ENCODE data around the gene DLGAP4. TPM values are rescaled to one million over a fixed set of nuclear protein-coding genes. Genes with fewer than 3 reads are reported as not detected.

The DLGAP4 gene
- total RNA-seq, 1 experiment from 2014 or later = 40.3 TPM

DNA sequence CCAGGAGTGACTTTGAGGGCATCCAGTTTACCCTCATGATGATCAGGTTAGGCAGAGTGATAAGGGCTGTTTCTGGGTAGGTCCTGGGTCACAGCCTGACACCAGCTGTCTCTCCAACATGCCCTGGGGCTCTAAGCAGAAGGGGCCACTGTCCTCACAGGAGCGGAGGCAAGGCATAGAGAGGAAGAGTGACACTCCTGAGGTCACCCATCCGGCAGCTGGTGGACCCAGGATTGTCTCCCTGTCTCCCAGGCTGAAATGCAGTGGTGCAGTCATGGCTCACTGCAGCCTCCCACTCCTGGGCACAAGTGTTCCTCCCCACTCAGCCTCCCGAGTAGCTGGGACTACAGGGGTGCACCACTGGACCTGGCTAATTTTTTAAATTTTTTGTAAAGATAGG lies 12.0 kb downstream of the DLGAP4 start:
- no peaks in the 10 kb centered on the region for H3K79me2 ChIP-seq (ENCODE audit: insufficient read depth, low read length)
- H3K9me3 ChIP-seq (ENCODE audit: control insufficient read depth in 1 of 2, insufficient read depth in 1 of 2, low read depth in 1 of 2, low read length in 2 of 2) = no peaks in the 10 kb centered on the region
- H3K4me3 ChIP-seq (replicated peaks in 1 of 2; ENCODE audit: low read depth in 1 of 2, low read length in 2 of 2) = no peak overlapping the region
- H3K27ac ChIP-seq (ENCODE audit: low read depth, low read length) = no peak overlapping the region
- H3K27me3 ChIP-seq (ENCODE audit: insufficient read depth, low read length) = no peaks in the 10 kb centered on the region
- no peaks in the 10 kb centered on the region for H3K9me2 ChIP-seq (ENCODE audit: insufficient read depth)
- no peak for DNase-seq (ENCODE audit: low read depth, low spot score)
- H3K4me1 ChIP-seq (ENCODE audit: control insufficient read depth in 1 of 2, insufficient read depth in 2 of 2, low read length in 2 of 2) = no peaks in the 10 kb centered on the region
- POLR2A ChIA-PET = no interaction called here
- no TSS peak for BruUV-seq (replicated peaks)
- no peaks in the 10 kb centered on the region for H3K36me3 ChIP-seq (ENCODE audit: control insufficient read depth in 1 of 2, insufficient read depth in 2 of 2, low read length in 2 of 2)
- intact Hi-C loops (cut with micrococcal nuclease) = no loop called here
- TF ChIP-seq SRF (IDR thresholded peaks at IDR 0.05; ENCODE audit: low read depth) (no peak), EZH2phosphoT487 (IDR thresholded peaks at IDR 0.05; ENCODE audit: borderline replicate concordance) (no peak), EZH2 (IDR thresholded peaks at IDR 0.05) (no peak), FOSL1 (IDR thresholded peaks at IDR 0.05; ENCODE audit: low read depth) (no peak)
- H2AFZ ChIP-seq (ENCODE audit: low read depth, low read length, poor library complexity, severe bottlenecking) = no peak overlapping the region
- CTCF ChIA-PET = no interaction called here
- H3K4me2 ChIP-seq (ENCODE audit: low read length) = no peak overlapping the region
- RAD21 ChIA-PET (ENCODE audit: low non-redundant PET in 1 of 2, low total read pairs in 2 of 2, uncharacterized antibody in 2 of 2, unreplicated experiment in 2 of 2) = no interaction called here
- ATAC-seq = no peak; the same call in 1 of the 2 replicates
- no peaks in the 10 kb centered on the region for H4K20me1 ChIP-seq (ENCODE audit: insufficient read depth)
- H3K9ac ChIP-seq (ENCODE audit: low read length) = no peak overlapping the region

DNA sequence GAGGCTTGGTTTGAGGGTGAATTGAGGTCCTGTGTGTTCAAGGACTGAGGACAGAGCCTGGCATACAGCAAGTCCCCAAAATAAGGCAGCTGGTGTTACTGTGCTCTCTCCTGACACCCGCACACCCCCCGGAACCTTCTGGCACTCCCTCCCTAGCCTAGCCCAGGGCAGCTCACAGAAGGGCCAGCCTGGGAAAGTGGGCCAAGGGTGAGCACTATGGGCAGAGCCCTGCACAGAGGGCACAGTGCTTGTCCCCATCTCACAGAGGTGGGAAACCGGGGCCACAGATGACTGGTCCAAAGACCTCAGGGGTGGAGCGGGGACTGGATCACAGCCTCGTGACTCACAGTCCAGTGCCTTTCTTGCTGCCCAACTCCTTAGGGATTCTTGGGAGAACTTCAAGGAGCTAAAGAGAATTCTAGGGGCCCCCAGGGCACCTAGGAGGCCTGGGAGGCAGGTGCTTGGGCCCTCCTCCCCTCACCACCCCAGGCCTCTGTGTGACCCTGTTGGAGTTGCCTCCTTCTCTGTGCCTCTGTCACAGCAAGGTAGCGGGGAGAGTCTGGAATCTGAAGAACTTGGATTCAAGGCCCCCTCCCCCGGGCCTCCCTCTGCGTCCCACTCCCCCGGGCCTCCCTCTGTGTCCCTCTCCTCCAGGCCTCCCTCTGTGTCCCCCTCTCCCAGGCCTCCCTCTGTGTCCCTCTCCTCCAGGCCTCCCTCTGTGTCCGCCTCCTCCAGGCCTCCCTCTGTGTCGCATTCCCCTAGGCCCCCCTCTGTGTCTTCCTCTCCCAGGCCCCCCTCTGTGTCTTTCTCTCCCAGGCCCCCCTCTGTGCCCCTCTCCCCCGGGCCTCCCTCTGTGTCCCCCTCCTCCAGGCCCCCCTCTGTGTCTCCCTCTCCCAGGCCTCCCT lies 13.5 kb downstream of the DLGAP4 start:
- CTCF ChIA-PET = no interaction called here
- POLR2A ChIA-PET = no interaction called here
- TF ChIP-seq POLR2AphosphoS5 (IDR thresholded peaks at IDR 0.05; ENCODE audit: low read depth, low read length) = no peak
- no peak for TF ChIP-seq YY1 (IDR thresholded peaks at IDR 0.05; ENCODE audit: extremely low read depth, insufficient replicate concordance, low read depth, low read length)
- no peak for TF ChIP-seq ELF1 (IDR thresholded peaks at IDR 0.05; ENCODE audit: borderline replicate concordance, low read depth)
- no peak for TF ChIP-seq POLR2A (IDR thresholded peaks at IDR 0.05; ENCODE audit: borderline replicate concordance, extremely low read depth, insufficient read depth, insufficient read length)
- no peak for TF ChIP-seq SIN3A (IDR thresholded peaks at IDR 0.05; ENCODE audit: low read depth)
- TF ChIP-seq, protein P1, sequence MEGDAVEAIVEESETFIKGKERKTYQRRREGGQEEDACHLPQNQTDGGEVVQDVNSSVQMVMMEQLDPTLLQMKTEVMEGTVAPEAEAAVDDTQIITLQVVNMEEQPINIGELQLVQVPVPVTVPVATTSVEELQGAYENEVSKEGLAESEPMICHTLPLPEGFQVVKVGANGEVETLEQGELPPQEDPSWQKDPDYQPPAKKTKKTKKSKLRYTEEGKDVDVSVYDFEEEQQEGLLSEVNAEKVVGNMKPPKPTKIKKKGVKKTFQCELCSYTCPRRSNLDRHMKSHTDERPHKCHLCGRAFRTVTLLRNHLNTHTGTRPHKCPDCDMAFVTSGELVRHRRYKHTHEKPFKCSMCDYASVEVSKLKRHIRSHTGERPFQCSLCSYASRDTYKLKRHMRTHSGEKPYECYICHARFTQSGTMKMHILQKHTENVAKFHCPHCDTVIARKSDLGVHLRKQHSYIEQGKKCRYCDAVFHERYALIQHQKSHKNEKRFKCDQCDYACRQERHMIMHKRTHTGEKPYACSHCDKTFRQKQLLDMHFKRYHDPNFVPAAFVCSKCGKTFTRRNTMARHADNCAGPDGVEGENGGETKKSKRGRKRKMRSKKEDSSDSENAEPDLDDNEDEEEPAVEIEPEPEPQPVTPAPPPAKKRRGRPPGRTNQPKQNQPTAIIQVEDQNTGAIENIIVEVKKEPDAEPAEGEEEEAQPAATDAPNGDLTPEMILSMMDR (IDR thresholded peaks at IDR 0.05 in 2 of 3, conservative IDR thresholded peaks at IDR 0.05 in 1 of 3; ENCODE audit: borderline replicate concordance in 1 of 3, insufficient read depth in 1 of 3, low read depth in 2 of 3, low read length in 2 of 3) = no peak
- no peak for TF ChIP-seq ZNF274 (IDR thresholded peaks at IDR 0.05; ENCODE audit: low read depth, low read length)
- no peak for TF ChIP-seq EGR1 (IDR thresholded peaks at IDR 0.05; ENCODE audit: low read depth)
- TF ChIP-seq, protein P2, sequence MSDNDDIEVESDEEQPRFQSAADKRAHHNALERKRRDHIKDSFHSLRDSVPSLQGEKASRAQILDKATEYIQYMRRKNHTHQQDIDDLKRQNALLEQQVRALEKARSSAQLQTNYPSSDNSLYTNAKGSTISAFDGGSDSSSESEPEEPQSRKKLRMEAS (IDR thresholded peaks at IDR 0.05) = no peak
- TF ChIP-seq, protein P3, sequence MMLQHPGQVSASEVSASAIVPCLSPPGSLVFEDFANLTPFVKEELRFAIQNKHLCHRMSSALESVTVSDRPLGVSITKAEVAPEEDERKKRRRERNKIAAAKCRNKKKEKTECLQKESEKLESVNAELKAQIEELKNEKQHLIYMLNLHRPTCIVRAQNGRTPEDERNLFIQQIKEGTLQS (IDR thresholded peaks at IDR 0.05) = no peak
- no peak for TF ChIP-seq SRF (IDR thresholded peaks at IDR 0.05; ENCODE audit: low read depth)
- TF ChIP-seq EZH2 (IDR thresholded peaks at IDR 0.05) = no peak
- no peak for TF ChIP-seq JUND (IDR thresholded peaks at IDR 0.05)
- ATAC-seq (no peak), DNase-seq (ENCODE audit: low read depth, low spot score) (no peak)
- no peak overlapping the region for H3K4me2 ChIP-seq (ENCODE audit: low read length)
- no peaks in the 10 kb centered on the region for H3K4me1 ChIP-seq (ENCODE audit: control insufficient read depth in 1 of 2, insufficient read depth in 2 of 2, low read length in 2 of 2)
- H4K20me1 ChIP-seq (ENCODE audit: insufficient read depth) = no peaks in the 10 kb centered on the region
- H3K27me3 ChIP-seq (ENCODE audit: insufficient read depth, low read length) = no peaks in the 10 kb centered on the region
- H3K9me2 ChIP-seq (ENCODE audit: insufficient read depth) = no peaks in the 10 kb centered on the region
- no TSS peak for BruUV-seq (replicated peaks)
- no peak overlapping the region for H3K27ac ChIP-seq (ENCODE audit: low read depth, low read length)
- H3K4me3 ChIP-seq (replicated peaks in 1 of 2; ENCODE audit: low read depth in 1 of 2, low read length in 2 of 2) = no peak overlapping the region
- no peak overlapping the region for H2AFZ ChIP-seq (ENCODE audit: low read depth, low read length, poor library complexity, severe bottlenecking)
- H3K9me3 ChIP-seq (ENCODE audit: control insufficient read depth in 1 of 2, insufficient read depth in 1 of 2, low read depth in 1 of 2, low read length in 2 of 2) = no peaks in the 10 kb centered on the region
- intact Hi-C loops (cut with micrococcal nuclease) = no loop called here
- RAD21 ChIA-PET (ENCODE audit: low non-redundant PET in 1 of 2, low total read pairs in 2 of 2, uncharacterized antibody in 2 of 2, unreplicated experiment in 2 of 2) = no interaction called here
- no peak overlapping the region for H3K9ac ChIP-seq (ENCODE audit: low read length)
- no peaks in the 10 kb centered on the region for H3K79me2 ChIP-seq (ENCODE audit: insufficient read depth, low read length)
- H3K36me3 ChIP-seq (ENCODE audit: control insufficient read depth in 1 of 2, insufficient read depth in 2 of 2, low read length in 2 of 2) = no peaks in the 10 kb centered on the region
